ENCODE data around the gene CCDC81.

CCDC81 gene

DNA sequence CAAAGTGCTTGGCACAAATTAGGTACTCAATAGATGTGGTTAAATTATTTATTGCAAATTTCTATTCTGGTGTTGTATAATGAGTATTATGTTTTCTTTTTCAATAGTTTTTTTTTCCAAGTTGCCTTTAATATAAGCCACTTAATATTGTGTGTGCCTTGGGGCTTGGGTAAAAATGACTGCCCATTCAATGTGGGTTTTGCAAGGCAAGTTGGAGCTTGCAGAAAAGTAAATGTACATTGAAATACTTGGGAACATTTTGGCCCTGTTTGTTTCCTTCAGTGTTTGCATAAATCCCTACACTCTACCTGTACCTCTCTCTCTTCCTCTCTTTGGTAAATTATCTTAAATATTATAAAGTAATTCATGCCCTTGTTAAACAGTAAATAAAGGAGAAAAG lies 2.1 kb upstream of the CCDC81 start:
- TF ChIP-seq, protein P1, sequence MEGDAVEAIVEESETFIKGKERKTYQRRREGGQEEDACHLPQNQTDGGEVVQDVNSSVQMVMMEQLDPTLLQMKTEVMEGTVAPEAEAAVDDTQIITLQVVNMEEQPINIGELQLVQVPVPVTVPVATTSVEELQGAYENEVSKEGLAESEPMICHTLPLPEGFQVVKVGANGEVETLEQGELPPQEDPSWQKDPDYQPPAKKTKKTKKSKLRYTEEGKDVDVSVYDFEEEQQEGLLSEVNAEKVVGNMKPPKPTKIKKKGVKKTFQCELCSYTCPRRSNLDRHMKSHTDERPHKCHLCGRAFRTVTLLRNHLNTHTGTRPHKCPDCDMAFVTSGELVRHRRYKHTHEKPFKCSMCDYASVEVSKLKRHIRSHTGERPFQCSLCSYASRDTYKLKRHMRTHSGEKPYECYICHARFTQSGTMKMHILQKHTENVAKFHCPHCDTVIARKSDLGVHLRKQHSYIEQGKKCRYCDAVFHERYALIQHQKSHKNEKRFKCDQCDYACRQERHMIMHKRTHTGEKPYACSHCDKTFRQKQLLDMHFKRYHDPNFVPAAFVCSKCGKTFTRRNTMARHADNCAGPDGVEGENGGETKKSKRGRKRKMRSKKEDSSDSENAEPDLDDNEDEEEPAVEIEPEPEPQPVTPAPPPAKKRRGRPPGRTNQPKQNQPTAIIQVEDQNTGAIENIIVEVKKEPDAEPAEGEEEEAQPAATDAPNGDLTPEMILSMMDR (IDR thresholded peaks at IDR 0.05; ENCODE audit: extremely low read depth, missing control alignments): no peak
- no peak for DNase-seq (ENCODE audit: low spot score)

DNA sequence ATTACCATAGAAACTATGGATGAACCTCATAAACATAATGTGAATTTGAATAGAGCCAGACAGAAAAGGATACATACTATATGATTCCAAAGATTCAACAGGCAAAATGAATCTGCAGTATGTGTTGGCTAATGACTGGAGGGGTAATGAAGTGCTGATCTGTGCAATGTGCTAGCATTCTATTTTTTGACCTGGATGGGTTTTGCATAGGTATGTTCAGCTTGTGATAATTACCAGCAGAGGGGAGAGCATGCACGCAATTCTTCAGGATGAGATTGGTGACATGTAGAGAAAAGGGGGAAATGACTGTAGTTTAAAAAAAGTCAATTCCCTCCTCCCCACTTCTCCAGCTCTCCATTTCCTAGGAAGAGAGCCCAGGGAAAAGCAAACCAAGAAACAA lies 618 bp upstream of the CCDC81 start:
- TF ChIP-seq, protein P1 (IDR thresholded peaks at IDR 0.05; ENCODE audit: extremely low read depth, missing control alignments): no peak
- no peak for DNase-seq (ENCODE audit: low spot score)

DNA sequence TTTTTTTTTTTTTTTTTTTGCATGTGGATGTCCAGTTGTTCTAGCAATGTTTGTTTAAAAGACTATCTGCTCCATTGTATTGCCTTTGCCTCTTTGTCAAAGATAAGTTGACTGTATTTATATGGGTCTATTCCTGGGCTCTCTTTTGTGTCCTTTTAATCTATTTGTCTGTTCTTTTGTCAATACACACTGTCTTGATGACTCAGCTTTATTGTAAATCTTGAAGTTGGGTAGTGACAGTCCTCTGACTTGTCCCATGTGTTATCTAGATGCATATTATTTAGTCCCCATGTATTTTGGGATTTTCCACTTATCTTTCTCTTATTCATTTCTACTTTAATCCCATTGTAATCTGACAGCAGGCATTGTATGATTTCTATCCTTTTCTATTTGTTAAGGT lies 3.3 kb downstream of the CCDC81 start:
- DNase-seq (ENCODE audit: low spot score): no peak
- TF ChIP-seq, protein P1 (IDR thresholded peaks at IDR 0.05; ENCODE audit: extremely low read depth, missing control alignments): no peak

DNA sequence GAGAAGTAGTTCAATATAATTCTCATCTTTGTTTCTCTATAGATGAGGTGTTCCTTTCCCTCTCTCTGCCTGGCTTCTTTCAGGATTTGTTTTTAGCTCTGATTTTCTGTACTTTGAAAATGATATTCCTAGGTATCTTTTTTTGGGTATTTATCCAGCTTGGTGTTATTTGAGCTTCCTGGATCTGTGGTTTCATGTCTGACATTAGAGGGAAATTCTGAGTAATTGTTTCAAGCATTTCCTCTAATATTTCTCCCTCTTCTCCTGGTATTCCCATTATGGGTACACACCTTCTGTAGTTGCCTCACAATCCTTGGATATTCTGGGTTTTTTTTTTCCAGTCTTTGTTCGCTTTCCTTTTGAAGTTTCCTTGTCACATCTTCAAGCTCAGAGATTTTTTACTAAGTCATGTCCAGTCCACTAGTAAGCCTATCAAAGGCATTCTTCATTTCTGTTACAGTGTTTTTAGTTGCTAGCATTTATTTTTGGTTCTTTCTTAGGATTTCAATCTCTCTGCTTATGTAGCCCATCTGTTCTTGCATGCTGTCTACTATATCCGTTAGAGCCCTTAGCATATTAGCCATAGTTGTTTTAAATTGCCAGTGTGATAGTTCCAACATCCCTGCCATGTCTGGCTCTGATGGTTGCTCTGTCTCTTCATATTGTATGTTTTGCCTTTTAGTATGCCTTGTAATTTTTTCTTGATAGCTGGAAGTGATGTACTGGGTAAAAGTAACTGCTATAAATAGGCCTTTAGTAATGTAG lies 5.8 kb downstream of the CCDC81 start:
- TF ChIP-seq, protein P1 (IDR thresholded peaks at IDR 0.05; ENCODE audit: extremely low read depth, missing control alignments): no peak
- no peak for DNase-seq (ENCODE audit: low spot score)

DNA sequence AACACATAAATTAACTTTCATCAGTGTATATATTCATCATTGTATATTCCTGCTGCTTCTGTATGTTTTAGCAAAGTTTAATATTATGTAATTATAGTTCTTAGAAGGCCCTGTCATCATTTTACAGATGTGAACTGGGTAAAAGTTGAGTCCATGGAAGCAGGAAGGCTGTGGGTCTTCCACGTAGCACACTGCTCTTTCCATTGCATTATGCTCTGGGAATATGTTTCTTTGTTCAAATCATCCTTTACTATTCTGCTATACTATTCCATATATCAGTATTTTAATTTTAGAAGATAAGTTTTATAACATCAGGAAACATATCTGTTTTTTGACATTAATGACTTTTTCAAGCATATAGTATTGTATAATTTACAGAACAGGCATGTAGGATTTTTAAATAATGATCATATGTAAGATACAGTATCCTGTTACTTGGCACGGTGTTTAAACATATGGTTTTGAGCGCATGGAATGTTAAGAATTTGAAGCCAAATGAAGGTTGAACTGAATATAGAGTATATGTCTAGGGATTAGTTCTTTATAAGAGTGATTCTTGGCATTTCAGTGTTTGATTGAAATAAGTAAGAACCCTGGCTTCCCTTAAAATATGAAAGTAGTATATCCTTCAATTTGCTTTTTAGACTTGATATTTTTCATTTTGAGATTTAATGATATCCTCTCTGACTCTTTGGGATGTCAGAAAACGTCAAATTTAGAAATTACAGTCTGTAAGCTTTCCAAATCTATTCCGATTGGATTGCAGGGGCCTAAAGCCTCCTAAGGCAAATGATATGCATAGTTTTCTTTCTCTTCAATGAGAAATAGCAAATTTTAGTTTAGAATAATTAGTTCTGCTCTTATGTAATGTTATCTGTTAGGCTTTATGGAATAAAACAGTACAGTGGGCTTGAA lies 8.6 kb downstream of the CCDC81 start:
- no peak for DNase-seq (ENCODE audit: low spot score)
- TF ChIP-seq, protein P1 (IDR thresholded peaks at IDR 0.05; ENCODE audit: extremely low read depth, missing control alignments): no peak

DNA sequence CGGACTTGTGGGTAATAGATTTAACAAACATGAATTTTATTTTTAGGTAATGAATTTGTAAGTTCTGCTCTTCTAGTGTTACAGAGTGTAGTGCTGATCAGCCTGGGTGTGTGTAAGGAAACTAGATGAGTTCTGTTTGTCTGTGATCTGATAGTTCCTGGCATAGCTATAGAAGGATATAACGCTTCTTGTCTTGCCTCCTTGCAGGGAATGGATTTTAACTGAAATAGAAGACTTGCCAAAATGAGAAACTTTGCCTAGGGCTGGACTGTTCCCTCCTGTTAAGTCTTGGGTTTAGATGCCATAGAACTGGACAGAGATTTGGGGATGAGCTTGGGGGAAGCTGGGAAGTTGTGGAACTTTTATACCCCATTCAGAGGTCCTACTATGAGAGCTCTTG lies 11.6 kb downstream of the CCDC81 start:
- TF ChIP-seq, protein P1 (IDR thresholded peaks at IDR 0.05; ENCODE audit: extremely low read depth, missing control alignments): no peak
- DNase-seq (ENCODE audit: low spot score): no peak

DNA sequence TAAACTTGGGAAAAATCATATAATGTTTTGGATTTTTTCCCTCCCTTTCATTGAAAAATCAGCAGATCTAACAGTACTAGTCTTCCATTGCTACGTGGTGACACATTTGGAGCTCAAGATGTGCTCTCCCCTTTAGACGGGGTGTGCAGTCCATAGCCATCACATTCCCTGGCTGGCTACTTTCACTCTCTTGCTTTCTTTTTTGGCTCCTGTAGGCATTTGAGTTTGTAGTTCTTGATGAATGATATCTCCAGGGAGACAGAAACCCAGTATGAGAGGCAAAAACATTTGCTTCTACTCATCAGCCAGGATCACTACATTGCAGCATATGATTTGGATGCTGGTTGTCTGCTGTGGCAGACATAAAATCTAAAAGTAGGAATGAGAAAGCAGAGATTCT lies 12.1 kb downstream of the CCDC81 start:
- TF ChIP-seq, protein P1 (IDR thresholded peaks at IDR 0.05; ENCODE audit: extremely low read depth, missing control alignments): no peak

More for the DNA sequence above, 12.1 kb downstream of the CCDC81 start:
- DNase-seq (ENCODE audit: low spot score): no peak

Data from GM20000 (cell line).